ENCODE data around the gene SPRED2. TPM values are rescaled to one million over a fixed set of nuclear protein-coding genes. Genes with fewer than 3 reads are reported as not detected.

SPRED2 gene
- total RNA-seq, 2 experiments from 2014 or later: 5.9 to 6.7 TPM

DNA sequence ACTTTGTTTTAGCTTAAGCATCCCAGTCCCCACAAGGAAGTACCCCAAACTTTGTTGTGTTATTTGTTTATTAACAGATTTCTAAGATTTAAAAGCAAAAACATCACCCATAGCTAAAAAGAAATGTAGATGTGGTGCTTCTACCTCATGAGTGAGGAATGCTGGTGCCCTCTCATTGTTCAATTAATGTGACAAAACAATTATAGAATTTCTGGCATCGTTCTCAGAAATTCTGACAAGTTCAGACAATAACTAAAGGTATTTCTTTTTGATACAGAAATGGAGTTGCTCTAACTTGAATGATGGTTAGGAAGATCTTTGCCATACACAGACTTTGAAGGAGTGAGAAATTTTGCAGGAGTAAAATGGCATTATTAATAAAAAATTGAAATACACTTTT, 42.9 kb downstream of the SPRED2 start:
- intact Hi-C loops (cut with micrococcal nuclease): no loop called here
- ATAC-seq: no peak
- H3K9me3 Mint-ChIP-seq: no peaks in the 10 kb centered on the region
- DNase-seq: no peak
- peaks cover 9% of the 10 kb centered on the region for H3K27me3 Mint-ChIP-seq
- H3K27ac Mint-ChIP-seq: no peak overlapping the region
- TF ChIP-seq, protein P1, sequence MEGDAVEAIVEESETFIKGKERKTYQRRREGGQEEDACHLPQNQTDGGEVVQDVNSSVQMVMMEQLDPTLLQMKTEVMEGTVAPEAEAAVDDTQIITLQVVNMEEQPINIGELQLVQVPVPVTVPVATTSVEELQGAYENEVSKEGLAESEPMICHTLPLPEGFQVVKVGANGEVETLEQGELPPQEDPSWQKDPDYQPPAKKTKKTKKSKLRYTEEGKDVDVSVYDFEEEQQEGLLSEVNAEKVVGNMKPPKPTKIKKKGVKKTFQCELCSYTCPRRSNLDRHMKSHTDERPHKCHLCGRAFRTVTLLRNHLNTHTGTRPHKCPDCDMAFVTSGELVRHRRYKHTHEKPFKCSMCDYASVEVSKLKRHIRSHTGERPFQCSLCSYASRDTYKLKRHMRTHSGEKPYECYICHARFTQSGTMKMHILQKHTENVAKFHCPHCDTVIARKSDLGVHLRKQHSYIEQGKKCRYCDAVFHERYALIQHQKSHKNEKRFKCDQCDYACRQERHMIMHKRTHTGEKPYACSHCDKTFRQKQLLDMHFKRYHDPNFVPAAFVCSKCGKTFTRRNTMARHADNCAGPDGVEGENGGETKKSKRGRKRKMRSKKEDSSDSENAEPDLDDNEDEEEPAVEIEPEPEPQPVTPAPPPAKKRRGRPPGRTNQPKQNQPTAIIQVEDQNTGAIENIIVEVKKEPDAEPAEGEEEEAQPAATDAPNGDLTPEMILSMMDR (IDR thresholded peaks at IDR 0.05): no peak
- CTCF ChIA-PET: no interaction called here
- no peak overlapping the region for H3K4me3 Mint-ChIP-seq
- POLR2A ChIA-PET: no interaction called here
- H3K36me3 Mint-ChIP-seq (ENCODE audit: low read depth): no peaks in the 10 kb centered on the region
- H3K4me1 Mint-ChIP-seq (ENCODE audit: low read depth): peaks cover 12% of the 10 kb centered on the region

DNA sequence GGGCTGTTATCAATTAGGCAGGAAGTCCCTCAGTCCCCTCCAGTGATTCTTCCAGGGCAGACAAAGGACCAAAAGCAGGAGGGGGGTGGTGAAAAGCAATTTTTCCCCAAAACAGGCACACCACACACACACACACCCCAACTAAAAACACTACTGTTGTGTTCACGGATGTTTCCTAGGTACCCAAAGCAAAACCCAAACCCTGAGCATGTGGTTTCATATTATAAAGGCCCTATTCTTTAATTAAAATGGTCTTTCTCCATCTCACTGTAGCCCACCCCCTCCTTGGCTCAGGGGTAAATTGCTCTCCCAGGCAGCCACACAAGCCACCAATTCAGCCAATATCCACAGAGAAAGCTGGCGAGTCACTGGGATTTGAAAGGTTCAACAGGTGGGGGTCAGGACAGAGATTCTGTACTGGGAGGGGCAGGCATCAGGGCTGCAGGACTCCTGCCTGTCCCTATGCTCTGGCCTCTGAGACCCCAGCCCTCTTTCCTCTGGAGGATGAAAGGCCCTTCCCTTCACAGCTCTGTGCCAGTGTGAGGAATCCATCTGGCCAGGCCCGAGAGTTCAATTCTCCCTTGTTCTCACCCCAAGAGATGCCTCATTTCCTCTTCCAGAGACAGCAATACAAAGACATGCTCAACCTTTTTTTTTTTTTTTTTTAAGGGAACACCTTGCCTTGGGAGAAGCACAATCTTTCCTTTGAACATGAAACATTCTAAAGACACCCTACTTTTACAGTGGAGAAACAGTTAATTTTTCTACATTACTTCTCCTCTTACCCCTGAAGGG, 43.6 kb downstream of the SPRED2 start:
- H3K9me3 Mint-ChIP-seq: no peaks in the 10 kb centered on the region
- peaks cover 10% of the 10 kb centered on the region for H3K27me3 Mint-ChIP-seq
- POLR2A ChIA-PET: interaction anchor here (0.5 kb wide), 1 partner anchor 25 kb away, joined by 4 read pairs; no protein-coding TSS in a partner anchor
- ATAC-seq: no peak
- CTCF ChIA-PET: no interaction called here
- intact Hi-C loops (cut with micrococcal nuclease): no loop called here
- no peak overlapping the region for H3K4me3 Mint-ChIP-seq
- H3K4me1 Mint-ChIP-seq (ENCODE audit: low read depth): peaks cover 16% of the 10 kb centered on the region
- no peak overlapping the region for H3K27ac Mint-ChIP-seq
- DNase-seq: no peak
- H3K36me3 Mint-ChIP-seq (ENCODE audit: low read depth): no peaks in the 10 kb centered on the region
- TF ChIP-seq, protein P1 (IDR thresholded peaks at IDR 0.05): no peak

DNA sequence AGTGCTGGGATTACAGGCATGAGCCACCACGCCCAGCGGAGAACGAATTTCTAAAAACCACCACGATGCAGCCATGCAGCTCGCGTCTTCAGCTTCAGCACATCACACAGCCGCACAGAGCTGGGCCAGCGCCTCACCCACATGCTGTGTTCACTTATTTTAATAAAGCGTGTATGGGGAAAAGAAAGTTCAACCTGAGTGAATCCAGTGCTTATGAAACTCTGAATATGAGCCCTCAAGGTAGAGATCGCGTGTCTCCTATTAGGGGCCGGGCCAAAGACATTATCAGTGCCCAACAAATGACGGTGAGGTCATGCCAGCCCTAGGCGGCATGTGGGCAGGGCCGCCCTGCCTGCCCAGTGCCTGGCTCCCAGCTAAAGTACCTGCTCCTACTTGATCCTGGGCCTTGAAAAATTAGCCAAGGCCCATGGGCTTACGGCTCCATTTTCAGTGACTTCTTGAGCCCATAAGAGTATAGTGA, 44.3 kb downstream of the SPRED2 start:
- no peak overlapping the region for H3K4me3 Mint-ChIP-seq
- H3K4me1 Mint-ChIP-seq (ENCODE audit: low read depth): peaks cover 22% of the 10 kb centered on the region
- CTCF ChIA-PET: no interaction called here
- H3K9me3 Mint-ChIP-seq: no peaks in the 10 kb centered on the region
- no peak for DNase-seq
- POLR2A ChIA-PET: no interaction called here
- intact Hi-C loops (cut with micrococcal nuclease): no loop called here
- H3K36me3 Mint-ChIP-seq (ENCODE audit: low read depth): no peaks in the 10 kb centered on the region
- H3K27ac Mint-ChIP-seq: no peak overlapping the region
- ATAC-seq: no peak
- H3K27me3 Mint-ChIP-seq: peaks cover 10% of the 10 kb centered on the region
- TF ChIP-seq, protein P1 (IDR thresholded peaks at IDR 0.05): no peak

DNA sequence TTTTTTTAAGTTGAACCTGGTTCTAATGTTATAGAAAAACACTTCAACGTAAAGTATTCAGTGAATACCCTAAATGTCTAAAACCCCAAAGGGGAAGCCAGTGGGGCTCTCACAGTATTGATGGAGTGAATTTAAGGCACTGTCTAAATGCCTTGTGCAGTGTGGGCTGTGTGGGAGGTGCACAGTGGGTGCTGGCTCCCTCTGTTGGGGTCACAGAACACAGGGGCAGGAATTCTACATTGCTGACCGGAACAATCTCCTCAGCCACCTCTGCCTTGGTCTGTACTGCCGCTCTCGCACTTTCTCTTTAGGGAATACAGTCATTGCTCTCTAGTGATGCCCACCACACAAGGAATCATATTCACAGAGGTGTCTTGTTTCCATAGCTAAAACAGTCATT, 45.4 kb downstream of the SPRED2 start:
- H3K27ac Mint-ChIP-seq: no peak overlapping the region
- intact Hi-C loops (cut with micrococcal nuclease): no loop called here
- TF ChIP-seq, protein P1 (IDR thresholded peaks at IDR 0.05): no peak
- H3K4me1 Mint-ChIP-seq (ENCODE audit: low read depth): peaks cover 33% of the 10 kb centered on the region
- H3K36me3 Mint-ChIP-seq (ENCODE audit: low read depth): no peaks in the 10 kb centered on the region
- ChIA-PET CTCF (interaction anchor here (1.0 to 1.3 kb wide), 3 partner anchors 31 to 121 kb away, joined by 3 to 4 read pairs (median 3); no protein-coding TSS in a partner anchor), POLR2A (no interaction called here)
- H3K27me3 Mint-ChIP-seq: peaks cover 10% of the 10 kb centered on the region
- H3K9me3 Mint-ChIP-seq: no peaks in the 10 kb centered on the region
- DNase-seq: no peak
- no peak for ATAC-seq
- H3K4me3 Mint-ChIP-seq: no peak overlapping the region

DNA sequence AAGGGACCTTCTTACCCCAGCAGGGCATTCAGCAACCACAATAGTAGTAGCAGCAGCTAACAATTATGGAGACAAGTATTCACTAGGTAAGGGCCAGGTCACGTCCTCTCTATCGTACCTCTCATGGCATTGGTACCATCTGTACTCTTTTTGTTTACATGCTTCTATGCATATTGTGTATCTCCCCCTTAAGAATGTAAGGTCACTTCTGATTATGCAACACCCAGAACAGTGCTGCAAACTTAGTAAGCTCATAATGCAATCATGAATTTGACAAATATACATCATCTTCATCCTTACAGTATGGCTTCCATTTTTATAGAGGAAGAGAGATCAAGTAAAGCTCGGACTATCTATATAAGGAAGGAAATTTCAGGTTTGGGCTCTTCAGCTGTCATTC, 46.1 kb downstream of the SPRED2 start:
- intact Hi-C loops (cut with micrococcal nuclease): no loop called here
- Mint-ChIP-seq H3K36me3 (ENCODE audit: low read depth) (no peaks in the 10 kb centered on the region), H3K4me3 (no peak overlapping the region), H3K4me1 (ENCODE audit: low read depth) (peaks cover 39% of the 10 kb centered on the region), H3K9me3 (no peaks in the 10 kb centered on the region), H3K27me3 (peaks cover 10% of the 10 kb centered on the region), H3K27ac (no peak overlapping the region)
- POLR2A ChIA-PET: interaction anchor here (0.6 kb wide), 1 partner anchor 195 kb away, joined by 3 read pairs; no protein-coding TSS in a partner anchor
- CTCF ChIA-PET: interaction anchor here (1.0 to 1.3 kb wide), 3 partner anchors 31 to 121 kb away, joined by 3 to 4 read pairs (median 3); no protein-coding TSS in a partner anchor
- DNase-seq: no peak
- ATAC-seq: no peak
- TF ChIP-seq, protein P1 (IDR thresholded peaks at IDR 0.05): no peak

Measured in activated CD8-positive, alpha-beta T cell treated with anti-CD3 and anti-CD28 coated beads for 36 hours (primary cell).